Hypothalamus (tissue), 51 donors: ENCODE data around the gene PDE6H.

Experiments
- DNase-seq, 51 donors: peaks; one replicate each; lab custom pipeline; 2025; lab: John Stamatoyannopoulos, UW

Gene PDE6H

DNA sequence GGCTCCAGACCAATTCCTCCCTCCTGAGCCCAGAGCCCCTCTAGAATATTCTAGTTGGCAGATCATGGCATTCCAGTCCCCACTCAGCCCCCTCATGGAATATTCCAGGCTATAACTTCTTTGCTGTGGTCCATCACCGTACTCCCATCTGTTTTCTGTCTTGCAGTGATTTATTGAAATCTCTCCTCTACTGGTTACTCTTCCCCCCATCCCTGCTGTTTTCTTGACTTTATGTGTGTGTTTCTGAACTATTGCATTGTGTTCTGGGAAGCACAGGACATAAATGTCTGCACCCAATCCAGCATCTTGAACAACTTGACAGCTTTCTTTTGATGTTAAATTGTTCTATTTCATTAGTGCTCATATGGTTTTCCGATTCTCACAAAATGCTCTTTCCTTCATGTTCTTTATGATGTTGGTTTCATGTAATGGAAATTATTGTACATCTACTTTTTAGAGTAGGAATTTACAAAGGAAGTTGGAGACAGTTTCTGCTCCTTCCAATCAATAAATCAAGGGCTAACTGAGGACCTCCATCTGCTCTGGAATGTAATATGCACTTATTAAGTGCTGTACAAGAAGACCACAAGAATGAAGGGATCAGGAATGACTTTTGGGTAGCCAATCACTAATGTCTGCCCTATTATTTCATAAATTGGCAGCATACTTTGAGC is 26.3 kb downstream of the PDE6H start:
- no peak for DNase-seq

DNA sequence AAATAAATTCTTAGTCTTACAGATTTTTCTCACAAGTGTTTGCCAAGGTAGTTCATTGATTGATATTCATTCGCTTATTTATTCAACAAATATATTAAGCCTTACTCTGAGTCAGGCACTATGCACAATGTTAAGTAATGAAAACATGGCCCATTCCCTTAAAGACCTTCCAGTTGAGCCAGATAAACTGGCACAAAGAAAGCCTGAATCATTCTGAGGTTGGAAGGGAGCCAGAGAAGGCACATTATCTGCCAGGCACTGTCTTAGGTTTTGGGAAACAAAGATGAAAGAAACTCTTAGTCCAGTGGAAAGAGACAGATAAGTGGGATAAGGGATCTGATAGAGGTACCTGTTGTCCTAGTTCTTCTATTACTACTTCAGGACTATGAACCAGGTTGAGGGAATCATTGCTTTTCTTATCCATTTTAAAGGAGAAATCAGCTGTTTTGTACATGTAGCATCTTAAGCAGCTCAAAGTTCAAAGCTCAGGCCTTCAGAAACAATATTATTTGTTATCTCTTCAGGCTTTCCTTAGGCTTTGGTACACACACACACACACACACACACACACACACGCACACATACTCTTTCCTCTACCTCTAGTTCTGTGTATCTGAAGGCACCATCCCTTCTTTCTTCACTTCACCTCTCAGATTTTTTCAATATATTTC is 27.0 kb downstream of the PDE6H start:
- DNase-seq, result no peak

DNA sequence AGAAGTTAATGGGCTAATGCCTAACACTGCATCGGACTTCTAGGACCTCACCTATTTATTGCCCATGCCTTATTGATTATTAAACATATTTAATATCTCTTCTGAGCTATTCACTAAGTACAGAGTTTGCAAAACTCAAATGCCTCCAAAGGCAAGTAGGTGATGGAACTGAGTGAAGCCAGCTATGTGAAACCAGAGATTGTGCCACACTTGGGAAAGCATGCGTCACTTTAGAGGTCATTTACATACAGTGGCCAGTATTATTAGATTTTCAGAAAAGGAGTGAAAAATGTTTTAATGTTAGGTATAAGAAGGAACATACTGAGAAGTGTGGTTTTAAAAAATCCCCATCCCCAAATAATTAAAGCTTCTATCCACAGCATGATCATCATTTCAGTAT is 27.7 kb downstream of the PDE6H start:
- no peak for DNase-seq

DNA sequence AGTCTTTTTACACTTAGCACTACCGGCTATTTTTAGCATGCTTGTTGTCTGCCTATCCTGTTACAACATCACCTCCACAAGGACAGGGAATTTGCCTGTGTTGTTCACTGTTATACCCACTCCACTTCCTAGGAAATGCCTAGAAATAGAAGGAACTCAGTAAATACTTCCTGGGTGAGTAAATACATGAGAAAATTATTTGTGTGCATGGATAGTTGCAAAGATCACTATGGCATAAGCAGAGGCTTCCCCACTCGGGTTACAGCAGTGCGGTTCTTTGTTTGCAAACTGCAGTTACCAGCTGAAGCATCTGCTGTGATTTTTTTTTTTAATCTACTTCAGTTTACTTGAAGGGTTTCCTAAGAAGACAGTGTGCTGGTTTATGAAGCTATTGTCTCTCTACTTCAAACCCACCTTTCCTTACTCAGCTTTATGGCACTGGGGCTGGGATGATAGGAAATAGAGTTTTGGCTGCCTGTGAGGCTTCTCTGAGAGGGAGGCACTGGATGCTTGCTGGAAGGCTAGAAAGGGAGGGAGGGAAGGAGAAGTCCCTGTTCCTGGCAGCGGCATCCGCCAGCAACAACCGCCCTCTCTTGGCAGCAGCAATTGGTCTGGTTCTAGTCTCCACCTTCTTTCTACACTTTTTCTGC is 29.0 kb downstream of the PDE6H start:
- peak in 31 of 51 donors; percentile 2 to 60 (median 20) for DNase-seq

DNA sequence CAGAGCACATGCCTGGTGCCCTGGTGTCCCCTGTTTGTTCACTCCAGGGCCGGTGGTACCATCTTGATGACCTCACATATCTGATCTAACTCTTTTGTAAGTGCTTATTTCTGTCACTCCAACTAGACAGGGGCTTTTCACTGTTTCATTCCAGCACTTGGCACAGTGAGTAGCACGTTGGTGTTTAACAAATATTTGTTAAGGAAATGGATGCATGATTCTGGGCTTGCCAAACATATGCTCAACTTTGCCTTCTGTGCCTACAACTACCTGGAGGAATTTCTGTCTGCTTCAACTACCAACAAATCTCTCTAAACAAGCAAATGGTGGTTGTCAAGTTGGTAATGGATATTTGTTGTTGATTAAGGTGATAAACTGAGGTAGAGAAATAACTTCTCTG is 31.6 kb downstream of the PDE6H start:
- DNase-seq, result no peak

DNA sequence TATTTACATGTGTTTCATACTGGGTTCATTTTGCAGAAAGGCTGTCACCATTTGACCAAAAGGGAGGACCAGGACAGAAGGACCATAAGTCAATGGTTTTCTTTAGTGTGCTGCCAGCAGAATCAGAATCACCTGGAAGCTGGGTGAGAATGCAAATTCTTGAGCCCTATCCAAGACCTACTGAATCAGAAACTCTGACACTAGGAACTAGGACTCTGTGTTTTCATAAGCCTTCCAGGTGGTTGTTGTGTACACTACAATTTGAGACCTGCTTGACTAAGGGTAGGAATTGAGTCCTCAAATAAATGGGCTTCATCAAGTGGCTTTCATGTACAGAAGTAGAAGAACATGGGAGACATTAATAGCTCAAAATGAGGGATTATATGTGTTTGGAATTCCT is 32.2 kb downstream of the PDE6H start:
- no peak for DNase-seq

DNA sequence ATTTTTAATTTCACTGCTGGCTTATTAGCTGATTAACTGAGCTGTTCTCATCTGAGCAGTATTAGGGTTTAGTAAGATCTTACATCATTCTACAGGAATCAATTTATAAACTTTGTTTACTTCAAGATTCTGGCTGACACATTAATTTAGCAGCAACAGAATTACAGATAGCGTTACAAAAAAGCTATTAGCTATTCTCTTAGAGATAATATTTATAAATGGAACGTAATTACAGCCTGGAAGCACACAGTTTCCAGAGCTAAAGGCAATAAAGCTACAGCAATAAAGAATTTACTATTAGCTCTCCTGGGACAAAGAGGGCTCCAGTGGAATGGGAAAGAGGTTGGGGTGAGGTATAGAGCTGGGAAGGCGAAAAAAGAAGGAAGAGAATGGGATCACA is 34.7 kb downstream of the PDE6H start:
- DNase-seq, result no peak

DNA sequence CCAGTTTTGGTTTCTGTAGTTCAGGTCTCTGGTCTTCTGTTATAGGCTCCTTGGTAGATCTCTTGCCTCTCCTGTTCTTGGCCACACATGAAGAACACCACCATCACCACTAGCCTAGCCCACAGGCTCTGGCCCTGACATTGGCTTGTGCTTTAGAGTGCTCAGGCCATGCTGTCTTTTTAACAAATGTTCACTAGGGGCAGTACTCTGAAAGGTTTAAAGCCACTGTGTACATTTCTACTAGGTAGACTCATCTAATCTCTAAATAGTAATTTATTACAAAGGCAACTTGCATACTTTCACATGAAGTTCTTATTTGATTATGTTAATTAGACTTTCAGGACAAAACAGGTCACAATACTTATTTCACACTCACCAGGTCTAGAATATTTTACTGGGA is 38.3 kb downstream of the PDE6H start:
- no peak for DNase-seq

DNA sequence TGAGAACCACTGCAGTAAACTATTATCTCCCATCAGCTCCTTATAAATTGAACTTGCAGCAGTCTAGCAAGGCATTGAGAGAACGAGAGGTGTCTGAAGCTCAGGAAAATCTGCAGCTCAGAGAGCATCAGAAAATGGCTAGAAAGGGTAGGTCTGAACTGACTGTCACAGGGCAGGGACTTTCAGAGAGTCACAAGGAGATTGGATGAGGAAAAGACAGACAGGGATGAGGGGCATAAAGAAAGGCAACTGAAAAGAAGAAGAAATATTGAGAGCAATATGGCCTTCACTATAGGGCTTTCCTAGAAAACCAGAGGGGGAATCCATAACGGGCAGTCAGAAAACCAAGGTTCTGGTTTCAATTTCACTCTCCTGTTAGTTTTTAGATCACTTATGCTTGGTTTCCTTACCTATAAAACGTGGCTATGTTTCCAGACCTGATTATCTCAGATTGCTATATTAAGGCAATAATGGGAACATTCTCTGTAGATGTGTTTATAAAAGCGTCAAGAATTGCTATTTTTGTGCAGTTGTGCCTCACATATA is 40.9 kb downstream of the PDE6H start:
- no peak for DNase-seq

DNA sequence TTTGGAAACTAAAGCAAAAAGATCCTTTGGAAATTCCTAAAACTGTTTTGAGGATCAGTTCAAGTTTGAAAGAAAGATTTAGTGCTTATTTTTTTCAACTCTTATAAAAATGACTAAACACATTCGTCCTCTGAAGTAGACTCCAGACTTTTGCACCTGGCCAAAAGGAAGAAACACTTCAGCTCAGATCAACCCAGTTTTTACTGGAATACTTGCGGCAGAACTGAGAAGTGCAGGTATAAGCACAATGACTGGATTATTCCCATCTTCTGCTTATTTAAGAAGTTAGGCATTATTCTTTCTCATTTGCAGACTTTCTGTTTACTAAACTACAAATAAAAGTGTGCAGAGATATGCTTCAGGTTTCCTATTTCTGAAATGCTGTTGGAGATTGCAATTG is 41.9 kb downstream of the PDE6H start:
- no peak for DNase-seq

DNA sequence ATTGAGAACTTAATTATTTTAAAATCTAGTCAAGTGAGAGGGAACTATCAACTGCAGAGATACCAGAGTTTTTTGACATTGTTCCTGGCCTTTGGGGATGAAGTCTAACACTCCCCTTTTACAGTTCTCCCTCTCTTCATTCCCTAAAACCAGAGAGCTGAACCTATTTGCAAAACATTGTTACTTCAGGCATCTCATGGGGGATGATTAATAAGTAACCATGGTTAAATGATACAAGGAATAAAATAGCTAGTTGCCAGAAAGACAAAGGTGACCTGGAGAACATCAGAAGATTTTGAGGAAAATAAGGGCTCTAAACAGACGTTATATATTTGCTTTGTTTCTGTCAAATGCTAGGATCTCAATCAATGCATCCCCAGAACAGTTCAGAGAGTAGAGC is 42.3 kb downstream of the PDE6H start:
- DNase-seq, result no peak

DNA sequence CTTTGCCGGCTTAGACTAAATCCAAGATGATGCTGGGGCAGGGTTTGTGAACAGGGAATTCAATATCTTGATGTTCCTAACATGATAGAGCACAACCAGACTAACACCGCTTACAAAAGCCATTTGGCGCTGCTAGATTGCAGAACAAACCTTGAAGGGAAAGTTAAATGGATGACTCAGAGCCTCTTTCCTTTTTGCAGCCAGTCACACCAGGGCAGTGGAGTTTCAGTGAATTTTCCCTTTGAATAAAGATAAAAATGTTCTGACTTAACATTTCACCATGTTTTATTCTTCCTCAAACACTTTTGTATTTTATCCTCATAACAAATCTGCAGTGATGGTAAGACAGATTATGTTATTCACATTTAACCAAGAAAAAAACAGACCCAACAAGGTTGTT is 47.3 kb downstream of the PDE6H start:
- no peak for DNase-seq
